Measurements from ENCODE around the gene PKN2.
A peak's percentile ranks its signal among the peaks of the same experiment; 100 is the strongest.

PKN2 gene

GRCh38 chr1:88680471-88680870, 3.6 kb upstream of the PKN2 start:
- no peaks in the 10 kb centered on the region for H3K36me3 ChIP-seq (ENCODE audit: control insufficient read depth, insufficient read depth, low read length)
- no CpG with 5 or more reads among the region's 3 CpGs for WGBS (ENCODE audit: insufficient coverage, insufficient read length)
- no peak overlapping the region for H3K4me3 ChIP-seq (ENCODE audit: low read length)
- no peak overlapping the region for H3K27ac ChIP-seq (ENCODE audit: low read length)
- H3K27me3 ChIP-seq (ENCODE audit: control insufficient read depth, insufficient read depth, low read length), result no peaks in the 10 kb centered on the region
- no peaks in the 10 kb centered on the region; the same call in 1 of the 2 replicates for H3K4me1 ChIP-seq (ENCODE audit: control insufficient read depth, insufficient read depth, low read length)
- no peak for DNase-seq (ENCODE audit: low read depth, low spot score)
- no peaks in the 10 kb centered on the region for H3K9me3 ChIP-seq (ENCODE audit: control insufficient read depth, insufficient read depth, low read length)

GRCh38 chr1:88680911-88681622, 3.0 kb upstream of the PKN2 start:
- DNase-seq (ENCODE audit: low read depth, low spot score), result no peak
- no peaks in the 10 kb centered on the region for H3K36me3 ChIP-seq (ENCODE audit: control insufficient read depth, insufficient read depth, low read length)
- H3K4me1 ChIP-seq (ENCODE audit: control insufficient read depth, insufficient read depth, low read length), result no peaks in the 10 kb centered on the region; the same call in 1 of the 2 replicates
- no peaks in the 10 kb centered on the region for H3K9me3 ChIP-seq (ENCODE audit: control insufficient read depth, insufficient read depth, low read length)
- no CpG with 5 or more reads among the region's 3 CpGs for WGBS (ENCODE audit: insufficient coverage, insufficient read length)
- no peaks in the 10 kb centered on the region for H3K27me3 ChIP-seq (ENCODE audit: control insufficient read depth, insufficient read depth, low read length)
- no peak overlapping the region for H3K27ac ChIP-seq (ENCODE audit: low read length)
- H3K4me3 ChIP-seq (ENCODE audit: low read length), result no peak overlapping the region

GRCh38 chr1:88684482-88685258, 597 bp downstream of the PKN2 start:
- Histone ChIP-seq H3K27me3 (ENCODE audit: control insufficient read depth, insufficient read depth, low read length) (no peaks in the 10 kb centered on the region), H3K36me3 (ENCODE audit: control insufficient read depth, insufficient read depth, low read length) (no peaks in the 10 kb centered on the region), H3K4me3 (ENCODE audit: low read length) (peak overlapping the region; percentile 97), H3K27ac (ENCODE audit: low read length) (no peak overlapping the region), H3K4me1 (ENCODE audit: control insufficient read depth, insufficient read depth, low read length) (no peaks in the 10 kb centered on the region; the same call in 1 of the 2 replicates), H3K9me3 (ENCODE audit: control insufficient read depth, insufficient read depth, low read length) (no peaks in the 10 kb centered on the region)
- WGBS (ENCODE audit: insufficient coverage, insufficient read length), result no CpG with 5 or more reads among the region's 58 CpGs
- DNase-seq (ENCODE audit: low read depth, low spot score), result peak; percentile 39

DNA sequence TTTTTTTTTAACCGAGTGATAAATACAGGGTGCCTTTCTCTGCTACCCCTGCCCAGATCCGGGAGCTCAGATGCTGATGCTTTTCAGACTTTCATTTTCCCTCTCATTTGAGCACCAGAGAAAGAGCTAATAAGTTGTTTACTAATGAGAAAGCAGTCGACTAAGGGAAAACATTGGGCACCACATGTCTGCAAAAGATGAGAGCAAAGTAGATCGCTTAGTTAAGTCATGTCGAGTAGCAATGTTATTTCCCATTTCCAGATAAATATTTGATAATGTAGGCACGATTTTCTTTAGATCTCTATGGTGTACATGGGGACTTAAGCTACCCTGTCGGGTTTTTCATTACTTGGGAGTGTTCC, 1.2 kb downstream of the PKN2 start:
- no peaks in the 10 kb centered on the region for H3K36me3 ChIP-seq (ENCODE audit: control insufficient read depth, insufficient read depth, low read length)
- H3K4me3 ChIP-seq (ENCODE audit: low read length), result peak overlapping the region; percentile 97; the same call in 1 of the 2 replicates
- H3K9me3 ChIP-seq (ENCODE audit: control insufficient read depth, insufficient read depth, low read length), result no peaks in the 10 kb centered on the region
- no peaks in the 10 kb centered on the region for H3K27me3 ChIP-seq (ENCODE audit: control insufficient read depth, insufficient read depth, low read length)
- H3K4me1 ChIP-seq (ENCODE audit: control insufficient read depth, insufficient read depth, low read length), result no peaks in the 10 kb centered on the region; the same call in 1 of the 2 replicates
- no peak for DNase-seq (ENCODE audit: low read depth, low spot score)
- no CpG with 5 or more reads among the region's 7 CpGs for WGBS (ENCODE audit: insufficient coverage, insufficient read length)
- H3K27ac ChIP-seq (ENCODE audit: low read length), result no peak overlapping the region

DNA sequence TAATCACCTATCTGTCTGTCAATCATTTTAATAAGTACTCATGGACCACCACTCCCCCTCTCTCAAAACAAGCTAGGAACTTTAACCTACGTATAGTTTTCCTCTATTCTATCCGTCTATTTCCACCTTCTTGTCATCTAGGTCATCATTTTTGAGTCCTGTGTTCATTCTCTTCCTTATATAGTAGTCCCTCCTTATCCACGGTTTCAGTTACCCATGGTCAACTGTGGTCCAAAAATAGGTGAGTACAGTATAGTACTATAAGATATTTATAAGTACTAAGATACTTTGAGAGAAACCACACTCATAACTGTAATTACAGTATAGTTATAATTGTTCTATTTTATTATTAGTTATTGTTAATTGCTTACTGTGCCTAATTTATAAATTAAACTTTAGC, 7.5 kb downstream of the PKN2 start:
- no peaks in the 10 kb centered on the region for H3K27me3 ChIP-seq (ENCODE audit: control insufficient read depth, insufficient read depth, low read length)
- no peaks in the 10 kb centered on the region for H3K36me3 ChIP-seq (ENCODE audit: control insufficient read depth, insufficient read depth, low read length)
- no peak for DNase-seq (ENCODE audit: low read depth, low spot score)
- WGBS (ENCODE audit: insufficient coverage, insufficient read length), result no CpG with 5 or more reads among the region's 3 CpGs
- H3K27ac ChIP-seq (ENCODE audit: low read length), result no peak overlapping the region
- H3K4me3 ChIP-seq (ENCODE audit: low read length), result no peak overlapping the region
- no peaks in the 10 kb centered on the region for H3K9me3 ChIP-seq (ENCODE audit: control insufficient read depth, insufficient read depth, low read length)
- H3K4me1 ChIP-seq (ENCODE audit: control insufficient read depth, insufficient read depth, low read length), result no peaks in the 10 kb centered on the region

DNA sequence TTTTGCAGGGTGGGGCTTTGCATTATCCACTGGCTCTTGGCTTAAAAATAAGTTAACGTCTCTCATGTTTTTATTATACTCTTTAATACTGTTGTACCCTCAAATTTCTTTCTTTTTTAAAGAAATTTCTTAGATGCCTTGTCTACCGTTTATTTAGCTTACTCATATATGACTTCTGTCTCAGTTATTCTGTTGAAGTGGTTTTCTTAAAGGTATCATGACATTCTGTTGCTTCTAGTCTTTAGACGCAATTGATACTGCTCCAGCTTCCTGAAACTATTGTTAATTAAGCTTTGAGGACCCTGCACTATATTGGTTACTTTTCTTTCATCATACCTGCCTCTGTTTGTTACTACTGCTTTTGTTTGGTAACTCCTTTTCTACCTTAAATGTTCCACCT, 11.7 kb downstream of the PKN2 start:
- Histone ChIP-seq H3K9me3 (ENCODE audit: control insufficient read depth, insufficient read depth, low read length) (no peaks in the 10 kb centered on the region), H3K4me3 (ENCODE audit: low read length) (no peak overlapping the region), H3K36me3 (ENCODE audit: control insufficient read depth, insufficient read depth, low read length) (no peaks in the 10 kb centered on the region), H3K4me1 (ENCODE audit: control insufficient read depth, insufficient read depth, low read length) (no peaks in the 10 kb centered on the region), H3K27me3 (ENCODE audit: control insufficient read depth, insufficient read depth, low read length) (no peaks in the 10 kb centered on the region), H3K27ac (ENCODE audit: low read length) (no peak overlapping the region)
- no CpG with 5 or more reads among the region's 3 CpGs for WGBS (ENCODE audit: insufficient coverage, insufficient read length)
- no peak for DNase-seq (ENCODE audit: low read depth, low spot score)

DNA sequence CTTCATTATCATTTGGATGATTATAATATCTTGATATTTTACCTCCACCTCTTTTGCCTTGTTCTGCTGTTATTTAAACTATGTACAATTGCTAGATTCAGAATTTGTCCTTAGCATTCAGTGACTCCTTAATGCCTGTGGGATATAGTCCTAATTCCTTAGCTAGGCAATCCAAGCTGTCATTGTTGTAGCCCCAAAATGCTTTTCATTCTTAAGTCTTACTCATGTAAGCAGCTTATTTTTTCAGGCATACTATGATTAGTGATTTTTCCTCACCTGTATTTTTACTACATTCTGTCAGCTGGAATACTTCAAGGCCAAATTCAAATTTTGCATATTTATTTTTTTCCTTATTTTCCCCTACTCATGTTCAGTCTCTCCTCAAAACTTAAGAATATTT, 13.4 kb downstream of the PKN2 start:
- Histone ChIP-seq H3K9me3 (ENCODE audit: control insufficient read depth, insufficient read depth, low read length) (no peaks in the 10 kb centered on the region), H3K4me3 (ENCODE audit: low read length) (no peak overlapping the region), H3K36me3 (ENCODE audit: control insufficient read depth, insufficient read depth, low read length) (no peaks in the 10 kb centered on the region), H3K27ac (ENCODE audit: low read length) (no peak overlapping the region), H3K27me3 (ENCODE audit: control insufficient read depth, insufficient read depth, low read length) (no peaks in the 10 kb centered on the region), H3K4me1 (ENCODE audit: control insufficient read depth, insufficient read depth, low read length) (no peaks in the 10 kb centered on the region)
- DNase-seq (ENCODE audit: low read depth, low spot score), result no peak

DNA sequence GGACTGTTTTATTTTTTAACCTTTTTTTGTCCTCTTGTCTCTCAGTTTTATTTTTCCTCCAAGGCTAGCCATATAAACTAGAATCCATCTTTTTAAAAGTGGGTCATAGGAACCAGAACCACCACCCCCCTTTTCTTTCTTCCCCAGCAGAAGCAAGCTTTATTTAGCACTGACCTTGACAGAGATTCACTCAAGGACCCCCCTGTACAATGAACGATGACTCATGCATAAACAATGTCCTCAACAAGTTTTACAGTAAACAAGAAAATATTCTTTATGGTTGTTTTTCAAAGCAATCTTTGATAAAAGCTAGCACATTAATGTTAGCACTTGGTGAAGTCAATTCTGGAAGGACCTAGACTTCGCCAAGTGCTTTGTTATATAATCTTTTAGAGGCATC, 14.1 kb downstream of the PKN2 start:
- no CpG with 5 or more reads among the region's 2 CpGs for WGBS (ENCODE audit: insufficient coverage, insufficient read length)
- Histone ChIP-seq H3K4me3 (ENCODE audit: low read length) (no peak overlapping the region), H3K4me1 (ENCODE audit: control insufficient read depth, insufficient read depth, low read length) (no peaks in the 10 kb centered on the region), H3K27ac (ENCODE audit: low read length) (no peak overlapping the region), H3K36me3 (ENCODE audit: control insufficient read depth, insufficient read depth, low read length) (no peaks in the 10 kb centered on the region), H3K27me3 (ENCODE audit: control insufficient read depth, insufficient read depth, low read length) (no peaks in the 10 kb centered on the region), H3K9me3 (ENCODE audit: control insufficient read depth, insufficient read depth, low read length) (no peaks in the 10 kb centered on the region)
- DNase-seq (ENCODE audit: low read depth, low spot score), result no peak

GRCh38 chr1:88698764-88699163, 14.7 kb downstream of the PKN2 start:
- Histone ChIP-seq H3K27me3 (ENCODE audit: control insufficient read depth, insufficient read depth, low read length) (no peaks in the 10 kb centered on the region), H3K4me3 (ENCODE audit: low read length) (no peak overlapping the region), H3K4me1 (ENCODE audit: control insufficient read depth, insufficient read depth, low read length) (no peaks in the 10 kb centered on the region), H3K27ac (ENCODE audit: low read length) (no peak overlapping the region), H3K36me3 (ENCODE audit: control insufficient read depth, insufficient read depth, low read length) (no peaks in the 10 kb centered on the region), H3K9me3 (ENCODE audit: control insufficient read depth, insufficient read depth, low read length) (no peaks in the 10 kb centered on the region)
- no CpG with 5 or more reads among the region's 2 CpGs for WGBS (ENCODE audit: insufficient coverage, insufficient read length)
- no peak for DNase-seq (ENCODE audit: low read depth, low spot score)

- no peaks in the 10 kb centered on the region for H3K36me3 ChIP-seq (ENCODE audit: control insufficient read depth, insufficient read depth, low read length)
- no peak overlapping the region for H3K4me3 ChIP-seq (ENCODE audit: low read length)
- no peak for DNase-seq (ENCODE audit: low read depth, low spot score)
- H3K27ac ChIP-seq (ENCODE audit: low read length), result no peak overlapping the region
- WGBS (ENCODE audit: insufficient coverage, insufficient read length), result no CpG with 5 or more reads among the region's 5 CpGs
- no peaks in the 10 kb centered on the region for H3K4me1 ChIP-seq (ENCODE audit: control insufficient read depth, insufficient read depth, low read length)
- no peaks in the 10 kb centered on the region for H3K27me3 ChIP-seq (ENCODE audit: control insufficient read depth, insufficient read depth, low read length)
- H3K9me3 ChIP-seq (ENCODE audit: control insufficient read depth, insufficient read depth, low read length), result no peaks in the 10 kb centered on the region
Measured at GRCh38 chr1:88700425-88701013, 16.4 kb downstream of the PKN2 start.
